ENCODE measurements around the gene TNPO3. TPM values are rescaled to one million over a fixed set of nuclear protein-coding genes. Genes with fewer than 3 reads are reported as not detected.
"Not testable (repeated sequence)": the region's sequence is repeated elsewhere in the genome, so short reads cannot be mapped to it uniquely, and the experiment has no call there.

TNPO3 gene
- total RNA-seq, 4 donors from 2014 or later = 29.9 to 41.6 (median 37.8) TPM

DNA sequence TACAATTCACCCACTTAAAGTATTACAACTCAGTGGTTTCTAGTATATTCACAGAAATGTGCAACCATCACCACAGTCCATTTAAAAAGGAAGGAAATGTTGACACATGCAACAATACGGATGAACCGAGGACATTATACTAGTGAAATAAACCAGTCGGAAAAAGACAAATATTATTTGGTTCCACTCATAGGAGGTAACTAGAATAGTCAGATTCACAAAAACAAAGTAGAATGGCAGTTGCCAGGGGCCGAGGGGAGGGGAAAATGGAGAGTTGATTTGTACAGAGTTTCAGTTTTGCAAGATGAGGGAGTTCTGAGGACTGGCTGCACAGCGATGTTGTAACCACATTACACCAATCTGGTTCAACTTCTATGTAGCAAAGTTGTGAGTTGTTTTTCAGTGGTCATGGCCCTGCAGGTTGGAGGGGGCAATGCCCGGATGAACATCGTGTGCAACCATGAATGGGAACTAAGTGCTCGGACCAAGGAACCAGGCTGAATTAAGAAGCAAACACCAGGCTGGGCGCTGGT, 17.6 kb upstream of the TNPO3 start:
- Histone ChIP-seq H3K9me3 (no peaks in the 10 kb centered on the region), H3K27me3 (peaks cover 14% of the 10 kb centered on the region), H3K27ac (no peak overlapping the region), H3K36me3 (no peaks in the 10 kb centered on the region), H3K4me3 (no peak overlapping the region), H3K4me1 (no peaks in the 10 kb centered on the region)
- TF ChIP-seq EP300 (IDR thresholded peaks at IDR 0.05; ENCODE audit: low read depth) = no peak
- TF ChIP-seq, protein P1, sequence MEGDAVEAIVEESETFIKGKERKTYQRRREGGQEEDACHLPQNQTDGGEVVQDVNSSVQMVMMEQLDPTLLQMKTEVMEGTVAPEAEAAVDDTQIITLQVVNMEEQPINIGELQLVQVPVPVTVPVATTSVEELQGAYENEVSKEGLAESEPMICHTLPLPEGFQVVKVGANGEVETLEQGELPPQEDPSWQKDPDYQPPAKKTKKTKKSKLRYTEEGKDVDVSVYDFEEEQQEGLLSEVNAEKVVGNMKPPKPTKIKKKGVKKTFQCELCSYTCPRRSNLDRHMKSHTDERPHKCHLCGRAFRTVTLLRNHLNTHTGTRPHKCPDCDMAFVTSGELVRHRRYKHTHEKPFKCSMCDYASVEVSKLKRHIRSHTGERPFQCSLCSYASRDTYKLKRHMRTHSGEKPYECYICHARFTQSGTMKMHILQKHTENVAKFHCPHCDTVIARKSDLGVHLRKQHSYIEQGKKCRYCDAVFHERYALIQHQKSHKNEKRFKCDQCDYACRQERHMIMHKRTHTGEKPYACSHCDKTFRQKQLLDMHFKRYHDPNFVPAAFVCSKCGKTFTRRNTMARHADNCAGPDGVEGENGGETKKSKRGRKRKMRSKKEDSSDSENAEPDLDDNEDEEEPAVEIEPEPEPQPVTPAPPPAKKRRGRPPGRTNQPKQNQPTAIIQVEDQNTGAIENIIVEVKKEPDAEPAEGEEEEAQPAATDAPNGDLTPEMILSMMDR (IDR thresholded peaks at IDR 0.05) = no peak
- TF ChIP-seq POLR2AphosphoS5 (IDR thresholded peaks at IDR 0.05) = no peak
- no peak for TF ChIP-seq POLR2A (IDR thresholded peaks at IDR 0.05)
- intact Hi-C loops (cut with DNase I; ENCODE audit: low total_unique reads) (no loop called here), in situ Hi-C loops (cut with MboI; ENCODE audit: low pct_ligation_motif_present in 1 of 4, low pct_unique_long_range_greater_than_20kb in 1 of 4, low sequenced_read_pairs in 3 of 4) (no loop called here)
- DNase-seq = no peak
- WGBS, 2 donors (ENCODE audit: low coverage in 1 of 2) = 62 to 73% methylated on average over 8 to 9 of the region's 9 CpGs

GRCh38 chr7:129069021-129069420, 14.1 kb upstream of the TNPO3 start:
- WGBS, 2 donors (ENCODE audit: low coverage in 1 of 2) = 52 to 67% methylated on average over 4 to 5 of the region's 5 CpGs
- no peak for DNase-seq
- Histone ChIP-seq H3K36me3 (no peaks in the 10 kb centered on the region), H3K4me1 (no peaks in the 10 kb centered on the region), H3K4me3 (no peak overlapping the region), H3K27me3 (peaks cover 14% of the 10 kb centered on the region), H3K27ac (no peak overlapping the region), H3K9me3 (no peaks in the 10 kb centered on the region)
- TF ChIP-seq, protein P1 (IDR thresholded peaks at IDR 0.05) = no peak
- TF ChIP-seq POLR2A (IDR thresholded peaks at IDR 0.05) (no peak), POLR2AphosphoS5 (IDR thresholded peaks at IDR 0.05) (no peak), EP300 (IDR thresholded peaks at IDR 0.05; ENCODE audit: low read depth) (no peak)
- intact Hi-C loops (cut with DNase I; ENCODE audit: low total_unique reads) (no loop called here), in situ Hi-C loops (cut with MboI; ENCODE audit: low pct_ligation_motif_present in 1 of 4, low pct_unique_long_range_greater_than_20kb in 1 of 4, low sequenced_read_pairs in 3 of 4) (no loop called here)

DNA sequence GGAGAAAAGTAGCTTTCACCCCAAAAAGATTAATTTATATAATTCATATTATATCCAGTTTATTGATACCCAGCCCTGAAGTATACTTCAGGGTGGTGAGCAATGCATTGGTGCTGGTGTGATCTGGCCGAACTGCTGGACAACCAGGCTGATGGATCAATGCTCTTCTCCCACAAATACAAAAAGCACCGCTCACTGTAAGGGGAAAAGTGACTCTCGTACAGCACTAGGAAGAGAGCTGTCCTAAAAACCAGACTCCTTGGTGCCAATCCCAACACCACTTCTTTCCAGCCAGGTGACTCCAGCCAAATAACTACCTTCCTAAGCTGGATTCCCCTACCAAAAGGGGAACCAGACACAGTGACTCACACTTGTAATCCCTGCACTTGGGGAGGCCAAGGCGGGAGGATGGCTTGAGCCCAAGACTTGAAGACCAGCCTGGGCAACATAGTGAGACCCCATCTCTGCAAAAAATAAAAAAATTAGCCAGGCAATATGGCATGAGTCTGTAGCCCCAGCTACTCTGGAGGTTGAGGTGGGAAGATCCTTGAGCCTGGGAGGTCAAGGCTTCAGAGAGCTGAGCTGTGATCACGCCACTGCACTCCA, 13.1 kb upstream of the TNPO3 start:
- intact Hi-C loops (cut with DNase I; ENCODE audit: low total_unique reads) (no loop called here), in situ Hi-C loops (cut with MboI; ENCODE audit: low pct_ligation_motif_present in 1 of 4, low pct_unique_long_range_greater_than_20kb in 1 of 4, low sequenced_read_pairs in 3 of 4) (no loop called here)
- H3K4me1 ChIP-seq = no peaks in the 10 kb centered on the region
- peaks cover 14% of the 10 kb centered on the region for H3K27me3 ChIP-seq
- WGBS, 2 donors (ENCODE audit: low coverage in 1 of 2) = 85% methylated on average over 5 of the region's 5 CpGs; no CpG with 5 or more reads in 1 of the 2 donors
- H3K27ac ChIP-seq = no peak overlapping the region
- H3K4me3 ChIP-seq = no peak overlapping the region
- DNase-seq = no peak
- no peaks in the 10 kb centered on the region for H3K36me3 ChIP-seq
- TF ChIP-seq POLR2AphosphoS5 (IDR thresholded peaks at IDR 0.05) (no peak), EP300 (IDR thresholded peaks at IDR 0.05; ENCODE audit: low read depth) (no peak), POLR2A (IDR thresholded peaks at IDR 0.05) (no peak)
- TF ChIP-seq, protein P1 (IDR thresholded peaks at IDR 0.05) = no peak
- no peaks in the 10 kb centered on the region for H3K9me3 ChIP-seq

- H3K4me3 ChIP-seq; H3K9me3 ChIP-seq; H3K4me1 ChIP-seq; H3K27ac ChIP-seq; DNase-seq; in situ Hi-C loops (cut with MboI; ENCODE audit: low pct_ligation_motif_present in 1 of 4, low pct_unique_long_range_greater_than_20kb in 1 of 4, low sequenced_read_pairs in 3 of 4); H3K36me3 ChIP-seq; intact Hi-C loops (cut with DNase I; ENCODE audit: low total_unique reads): not testable (repeated sequence)
- 71 to 90% methylated on average over 4 of the region's 4 CpGs for WGBS, 2 donors (ENCODE audit: low coverage in 1 of 2)
- peaks cover 14% of the 10 kb centered on the region for H3K27me3 ChIP-seq
These were observed 12.2 kb upstream of the TNPO3 start for GRCh38 chr7:129067132-129067561.
